SU-DHL-6 (cell line): ENCODE measurements around the gene SPATA2.

Experiments used
- H2AFZ ChIP-seq: fragments of 200-600 bp; sonication (generic); 2 replicates; pipeline ENCODE4 v1.6.1; 2014; ENCODE audit warnings: low read depth, mild to moderate bottlenecking, moderate library complexity, mixed read lengths, antibody characterized with exemption, low read length; ENCODE audit not compliant: severe bottlenecking
- H3F3A ChIP-seq: fragments of 200-600 bp; shearing (Covaris generic); 2 replicates; pipeline ENCODE4 v1.6.0; 2016; ENCODE audit warnings: antibody characterized with exemption, mild to moderate bottlenecking; ENCODE audit not compliant: insufficient read depth
- H3K27ac ChIP-seq: fragments of 200-600 bp; sonication (generic); 2 replicates; pipeline ENCODE4 v1.5.1; 2016; ENCODE audit warnings: low read depth, mild to moderate bottlenecking, low read length, moderate library complexity, mixed read lengths
- H3K27me3 ChIP-seq: fragments of 200-600 bp; sonication (generic), shearing (Covaris generic); 2 replicates; pipeline ENCODE4 v1.6.0; 2014; ENCODE audit warnings: mild to moderate bottlenecking, low read length
- H3K36me3 ChIP-seq: fragments of 200-600 bp; sonication (generic); 2 replicates; pipeline ENCODE4 v1.6.1; 2014; ENCODE audit warnings: mild to moderate bottlenecking, low read length, mixed read lengths
- H3K4me2 ChIP-seq: fragments of 300-600, 200-600 bp; shearing (Covaris generic), sonication (generic); 2 replicates; pipeline ENCODE4 v1.6.0; 2014; ENCODE audit warnings: low read length, low read depth, mild to moderate bottlenecking; ENCODE audit not compliant: poor library complexity, severe bottlenecking
- H3K4me3 ChIP-seq: fragments of 200-600 bp; sonication (generic); 2 replicates; pipeline ENCODE4 v1.5.1; 2014; ENCODE audit warnings: antibody characterized with exemption, low read length, mild to moderate bottlenecking, mixed read lengths; ENCODE audit not compliant: insufficient read depth, poor library complexity, severe bottlenecking
- H3K79me2 ChIP-seq: fragments of 200-600 bp; sonication (generic); 2 replicates; pipeline ENCODE4 v1.6.1; 2014; ENCODE audit warnings: mild to moderate bottlenecking, low read length, moderate library complexity; ENCODE audit not compliant: insufficient read depth
- H3K9ac ChIP-seq: fragments of 200-600 bp; sonication (generic); 2 replicates; pipeline ENCODE4 v1.7.0; 2014; ENCODE audit warnings: mild to moderate bottlenecking, low read length
- H3K9me2 ChIP-seq: fragments of 200-600 bp; sonication (generic); replicated peaks from 2 replicates; pipeline ENCODE4 v1.6.1; 2014; ENCODE audit warnings: low read length; ENCODE audit not compliant: insufficient read depth
- H3K9me3 ChIP-seq: fragments of 200-600 bp; sonication (generic); 2 replicates; pipeline ENCODE4 v1.6.1; 2014; ENCODE audit warnings: low read length, mixed read lengths; ENCODE audit not compliant: insufficient read depth
- H4K20me1 ChIP-seq: fragments of 200-600 bp; sonication (generic); 2 replicates; pipeline ENCODE4 v1.6.1; 2014; ENCODE audit warnings: low read depth, mild to moderate bottlenecking, antibody characterized with exemption, low read length, moderate library complexity, mixed read lengths
- CTCF ChIP-seq: fragments of 200-600 bp; sonication (generic); IDR thresholded peaks from one replicate; pipeline ENCODE4 v1.5.1; 2017; ENCODE audit warnings: antibody characterized with exemption, mild to moderate bottlenecking, low read length, moderate library complexity; ENCODE audit not compliant: insufficient read depth, poor library complexity, severe bottlenecking
- EZH2phosphoT487 ChIP-seq: fragments of 200-600 bp; sonication (generic), shearing (Covaris generic); conservative IDR thresholded peaks from 2 replicates; pipeline ENCODE4 v1.6.1; 2018; ENCODE audit warnings: mild to moderate bottlenecking, antibody characterized with exemption, low read length, moderate library complexity, mixed read lengths

The SPATA2 gene

GRCh38 chr20:49858076-49858585 lies 57.2 kb downstream of the SPATA2 start:
- Histone ChIP-seq H3K9ac (no peak overlapping the region), H3K9me3 (no peaks in the 10 kb centered on the region), H3F3A (no peaks in the 10 kb centered on the region), H3K27me3 (no peaks in the 10 kb centered on the region), H3K27ac (no peak overlapping the region), H3K79me2 (no peaks in the 10 kb centered on the region), H3K4me3 (no peak overlapping the region), H2AFZ (no peak overlapping the region), H3K4me2 (no peak overlapping the region), H3K9me2 (no peaks in the 10 kb centered on the region), H3K36me3 (peaks cover 8% of the 10 kb centered on the region; the same call in 1 of the 2 replicates), H4K20me1 (no peaks in the 10 kb centered on the region)
- no peak for TF ChIP-seq EZH2phosphoT487
- no peak for TF ChIP-seq CTCF

GRCh38 chr20:49856904-49857303 lies 58.4 kb downstream of the SPATA2 start:
- Histone ChIP-seq H3K36me3 (peaks cover 4% of the 10 kb centered on the region; the same call in 1 of the 2 replicates), H3K27ac (no peak overlapping the region), H3K79me2 (no peaks in the 10 kb centered on the region), H3K4me3 (no peak overlapping the region), H3K9me2 (no peaks in the 10 kb centered on the region), H2AFZ (no peak overlapping the region), H3K4me2 (no peak overlapping the region), H4K20me1 (no peaks in the 10 kb centered on the region), H3F3A (no peaks in the 10 kb centered on the region), H3K27me3 (no peaks in the 10 kb centered on the region), H3K9me3 (no peaks in the 10 kb centered on the region), H3K9ac (no peak overlapping the region)
- TF ChIP-seq EZH2phosphoT487 = no peak
- TF ChIP-seq CTCF = no peak

GRCh38 chr20:49854190-49854875 lies 61.0 kb downstream of the SPATA2 start:
- Histone ChIP-seq H3K27ac (no peak overlapping the region), H3K4me3 (no peak overlapping the region), H3K27me3 (no peaks in the 10 kb centered on the region), H3K79me2 (no peaks in the 10 kb centered on the region), H2AFZ (no peak overlapping the region), H3F3A (no peaks in the 10 kb centered on the region), H3K36me3 (peaks cover 4% of the 10 kb centered on the region; the same call in 1 of the 2 replicates), H4K20me1 (no peaks in the 10 kb centered on the region), H3K9ac (no peak overlapping the region), H3K4me2 (no peak overlapping the region), H3K9me3 (no peaks in the 10 kb centered on the region), H3K9me2 (no peaks in the 10 kb centered on the region)
- TF ChIP-seq CTCF (no peak), EZH2phosphoT487 (no peak)
